Femur (tissue), 1 donor: Measurements from ENCODE around the gene CNGA2.
A peak's percentile ranks its signal among the peaks of the same experiment; 100 is the strongest.

ENCODE experiments used
- DNase-seq: peaks from one replicate; pipeline ENCODE4 v3.0.0-alpha.2; 2017

CNGA2 gene

DNA sequence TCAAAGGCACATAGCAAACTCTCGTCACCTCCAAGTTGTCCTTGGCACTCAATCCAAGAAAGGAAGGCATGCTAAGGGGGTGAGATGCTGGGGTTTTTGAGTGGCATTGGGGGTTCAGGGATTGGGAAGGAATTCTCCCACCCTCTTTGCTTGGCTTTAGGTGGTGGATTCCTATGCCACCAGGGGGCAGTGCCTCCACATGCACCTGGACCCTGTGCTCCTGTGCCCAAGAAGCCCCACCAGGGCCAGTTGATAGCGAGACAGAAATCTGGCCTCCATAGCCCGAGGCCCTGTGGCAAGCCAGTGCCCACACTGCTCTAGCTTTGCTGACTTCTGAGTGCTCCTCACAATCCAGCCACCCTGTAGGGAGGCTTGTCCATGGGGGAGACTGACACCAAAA, 20.7 kb upstream of the CNGA2 start:
- peak; percentile 12 for DNase-seq

DNA sequence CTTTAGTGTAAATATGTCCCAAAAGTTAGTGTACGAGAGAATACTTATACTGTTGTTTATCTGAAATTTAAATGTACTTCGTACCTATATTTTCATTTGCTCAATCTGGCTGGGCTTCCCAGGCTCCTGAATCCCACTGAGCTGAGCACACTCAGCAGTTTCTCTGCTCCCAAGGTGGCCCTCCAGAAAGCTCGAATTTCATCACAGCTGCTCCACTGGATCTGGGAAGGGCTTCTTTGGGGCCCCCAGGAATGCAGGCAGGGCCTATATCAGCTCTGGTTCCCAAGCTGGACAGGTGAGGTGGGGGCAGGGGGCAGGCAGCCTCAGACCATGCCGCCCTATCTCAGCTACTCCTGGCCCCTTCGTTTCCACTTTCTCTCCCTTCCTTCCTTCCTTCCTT, 20.2 kb upstream of the CNGA2 start:
- peak; percentile 17 for DNase-seq

DNA sequence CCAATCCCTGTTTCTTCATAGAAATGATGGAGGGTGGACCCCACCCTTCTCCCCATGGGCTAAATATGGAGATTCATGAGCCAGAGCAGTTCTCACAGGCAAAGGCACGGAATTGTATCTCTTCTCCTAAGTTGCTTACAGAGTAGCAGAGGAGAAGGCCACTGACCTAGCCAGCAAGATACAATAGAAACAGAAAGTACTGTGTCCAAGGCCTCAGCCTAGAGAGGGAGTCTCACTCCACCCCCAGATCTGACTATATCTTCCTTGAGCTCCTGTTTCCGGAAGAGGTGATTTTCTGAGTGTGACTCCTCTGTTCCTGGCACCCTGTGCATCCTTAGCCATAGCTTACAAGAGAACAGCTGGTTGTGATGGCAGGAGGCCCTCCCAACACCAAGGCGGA, 18.8 kb upstream of the CNGA2 start, which contains the start of gene FATE1:
Gene FATE1, plus strand, starts transcription at position 284 of the 400 bp plus-strand sequence. Its CDS starts 85 bp downstream, at position 369.
- DNase-seq: no peak

DNA sequence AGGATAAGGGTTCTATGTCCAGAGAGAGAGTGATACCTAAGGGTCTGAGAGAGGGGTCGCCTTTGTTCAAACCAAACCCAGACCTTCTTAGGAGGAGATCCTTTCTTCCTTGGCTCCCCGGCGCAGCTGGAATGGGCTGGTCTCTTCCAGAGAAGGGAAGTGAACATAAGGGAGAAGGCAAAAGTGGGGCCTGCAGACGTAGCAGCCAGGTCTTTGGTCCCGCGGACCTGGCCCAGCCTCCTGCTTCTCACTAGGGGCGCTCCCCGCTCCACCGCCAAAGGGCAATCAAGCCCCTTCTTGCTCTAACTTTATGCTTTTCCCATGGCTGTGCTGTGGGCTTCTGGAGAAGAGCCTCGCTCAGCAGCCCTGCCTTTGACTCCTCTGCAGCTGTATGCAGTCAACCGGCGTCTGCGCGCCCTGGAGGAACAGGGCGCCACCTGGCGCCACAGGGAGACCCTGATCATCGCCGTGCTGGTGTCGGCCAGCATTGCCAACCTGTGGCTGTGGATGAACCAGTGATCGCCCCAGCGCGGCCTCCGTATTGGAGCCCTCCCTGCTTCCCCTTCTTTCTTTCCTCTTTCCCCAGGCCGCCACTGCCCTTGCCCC, 12.2 kb upstream of the CNGA2 start:
- peak; percentile 55 for DNase-seq

DNA sequence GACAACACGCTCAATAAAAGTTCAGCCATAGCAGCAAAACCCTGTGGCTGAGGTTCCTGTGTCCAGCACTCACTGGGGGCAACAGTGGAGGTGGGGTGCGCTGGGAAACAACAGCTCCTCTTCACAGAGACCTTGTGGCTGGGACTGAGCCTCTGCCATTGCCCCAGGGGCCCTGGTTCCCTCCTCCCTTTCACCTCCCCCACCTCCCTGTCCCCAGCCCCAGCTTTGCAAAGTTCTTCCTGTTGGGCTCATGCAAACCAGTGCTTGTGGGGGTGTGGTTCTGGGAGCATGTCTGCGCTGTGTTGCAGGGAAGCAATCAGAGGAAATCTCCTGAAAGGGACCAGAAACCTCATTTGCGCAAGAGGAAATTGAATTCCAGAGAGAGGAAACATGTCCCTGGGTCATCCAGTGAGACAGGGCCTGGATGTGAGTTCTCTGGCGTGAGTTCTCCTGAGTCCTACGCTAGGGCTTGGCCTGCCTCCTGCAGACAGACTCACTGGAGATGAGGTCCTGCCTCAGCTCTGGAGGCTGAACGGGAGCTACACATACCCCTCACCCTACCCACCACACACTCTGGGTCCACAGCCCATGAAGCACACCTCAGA, 11.3 kb upstream of the CNGA2 start:
- DNase-seq: no peak

DNA sequence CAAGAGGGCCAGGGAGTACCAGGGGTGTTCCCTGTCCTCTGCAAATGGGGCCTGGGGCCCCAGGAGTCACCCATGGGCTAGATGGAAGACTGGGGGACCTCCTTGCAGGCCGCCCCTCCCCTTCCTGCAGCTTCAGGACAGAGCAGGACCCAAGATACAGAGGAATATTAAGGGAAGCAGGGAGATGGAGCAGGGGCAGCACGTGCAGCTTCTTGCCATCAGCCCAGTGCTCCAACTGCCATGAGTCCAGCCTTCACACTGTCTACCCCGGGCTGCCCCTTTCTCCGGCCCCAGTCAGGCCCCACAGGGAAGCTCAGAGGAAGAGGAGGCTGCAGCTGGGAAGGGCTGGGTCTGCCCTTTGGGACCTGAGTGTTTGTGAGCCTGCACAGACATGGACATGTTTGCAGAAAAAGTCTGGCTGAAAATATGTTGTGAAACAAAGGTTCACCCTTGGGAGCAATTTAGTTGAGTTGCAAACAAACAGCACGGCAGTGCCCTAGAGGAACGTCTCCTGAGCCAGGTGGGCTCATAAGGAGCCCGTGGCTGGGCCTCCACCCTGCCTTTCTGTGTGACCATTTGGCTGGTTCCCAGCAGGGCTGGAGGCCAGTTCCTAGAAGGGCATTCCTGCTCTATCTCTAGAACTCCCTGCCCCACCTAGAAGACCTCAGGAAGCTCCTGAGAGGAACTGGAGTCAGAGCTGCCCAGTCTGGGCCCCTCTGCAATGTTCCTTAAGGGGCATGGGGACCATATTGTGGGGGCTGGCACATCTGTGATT, 9.8 kb upstream of the CNGA2 start:
- DNase-seq: no peak

DNA sequence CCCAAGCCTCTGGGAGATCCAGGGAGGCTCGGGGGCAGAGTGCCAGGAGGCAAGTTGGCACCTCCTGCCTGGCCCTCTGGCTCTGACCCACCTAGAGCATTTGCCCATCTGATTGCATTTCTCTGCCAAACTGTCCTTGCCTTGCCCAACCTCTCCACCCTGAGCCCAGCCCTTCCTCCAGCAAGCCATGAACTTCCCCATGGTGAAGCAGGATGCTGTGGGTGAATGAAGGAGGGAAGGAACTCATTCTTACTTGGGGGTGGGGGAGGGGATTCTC, 9.3 kb upstream of the CNGA2 start:
- DNase-seq: no peak

DNA sequence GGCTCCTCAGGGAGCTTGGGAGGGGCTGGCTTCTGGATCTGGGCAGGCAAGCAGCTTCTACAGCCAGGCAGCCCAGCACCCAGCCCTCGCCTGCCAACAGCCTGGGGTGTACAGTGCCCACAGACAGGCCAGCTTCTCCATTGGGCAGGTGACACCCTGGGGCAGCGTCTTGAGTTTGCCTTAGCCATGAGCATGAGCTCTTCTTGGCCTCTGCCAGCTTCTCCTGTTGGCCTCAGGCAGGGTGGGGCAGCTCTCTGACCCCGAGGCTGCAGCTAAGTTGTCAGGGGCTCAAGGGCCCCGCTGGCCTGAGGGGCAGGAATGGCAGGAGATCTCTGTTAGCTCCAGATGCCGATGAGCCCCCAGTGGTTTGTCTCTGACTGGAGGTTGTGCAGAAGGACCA, 7.8 kb upstream of the CNGA2 start:
- DNase-seq: no peak

DNA sequence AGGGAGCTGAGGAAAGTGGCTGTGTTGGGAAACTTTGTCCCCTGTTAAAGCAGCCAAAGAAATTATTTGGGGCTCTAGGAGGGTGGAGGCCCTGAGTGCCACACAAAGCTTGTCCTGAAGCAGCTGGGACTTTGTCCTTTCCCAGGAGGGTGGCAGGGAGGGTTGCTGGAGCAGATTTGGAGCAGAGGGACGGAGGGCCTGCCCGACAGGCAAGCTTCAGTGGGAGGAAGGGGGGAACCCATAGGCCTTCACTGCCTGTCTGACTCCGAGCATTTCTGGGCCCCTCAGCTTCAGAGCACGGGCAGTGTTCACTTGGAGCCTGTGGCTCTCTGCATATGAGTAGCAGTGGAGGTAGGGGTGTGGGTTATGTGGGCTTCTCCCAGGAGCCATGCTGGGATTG, 7.2 kb upstream of the CNGA2 start:
- no peak for DNase-seq

DNA sequence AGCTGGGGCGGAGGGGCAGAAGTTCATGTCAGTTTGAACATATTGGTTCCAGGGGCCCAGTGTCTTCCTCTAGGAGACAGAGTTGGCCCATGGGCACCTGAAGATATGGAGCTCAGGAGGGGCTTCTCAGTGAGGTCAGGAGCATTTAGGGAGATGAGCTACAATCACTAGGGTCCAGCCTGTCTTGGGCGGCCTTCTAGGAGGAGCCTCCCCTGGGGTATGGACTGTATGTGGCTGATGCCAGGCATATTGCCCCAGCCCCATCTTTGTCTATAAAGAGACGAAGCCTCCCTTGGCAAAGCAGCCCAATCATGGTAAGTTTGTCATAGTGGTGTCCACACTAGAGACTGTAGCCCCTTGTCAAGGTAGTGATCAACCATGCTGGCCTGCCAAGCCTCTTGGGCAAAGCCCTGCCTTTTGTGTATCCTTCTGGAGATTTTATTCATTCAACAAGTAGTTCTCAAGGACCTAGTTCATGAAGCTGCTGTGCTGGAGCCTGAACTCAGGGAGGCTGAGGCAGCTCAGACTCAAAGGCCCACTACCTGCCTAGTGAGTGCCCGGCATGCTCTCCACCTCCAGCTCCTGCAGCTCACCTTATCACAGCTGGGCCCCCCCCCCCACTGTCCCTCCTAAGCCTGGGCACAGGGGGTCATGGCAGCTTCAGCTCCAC, 5.4 kb upstream of the CNGA2 start:
- no peak for DNase-seq

DNA sequence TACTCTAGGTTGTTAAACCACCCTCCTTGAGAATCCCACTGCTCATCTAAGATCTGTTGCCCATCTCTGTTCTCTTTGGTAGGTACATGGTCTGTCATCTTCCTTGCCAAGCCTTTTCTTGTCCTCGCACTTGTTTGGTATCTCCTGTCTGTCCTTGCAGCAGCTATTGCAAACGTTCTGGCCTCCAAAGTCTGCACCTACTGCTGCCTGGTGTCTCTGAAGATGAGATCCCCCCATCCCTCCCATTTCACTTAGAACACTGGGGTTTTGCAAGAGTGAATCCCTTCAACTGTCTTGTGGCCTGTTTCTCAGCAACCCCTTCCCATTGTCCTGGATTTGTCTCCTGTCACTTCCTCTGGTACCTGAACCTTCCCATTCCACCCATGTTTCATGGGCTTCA, 673 bp downstream of the CNGA2 start:
- DNase-seq: no peak

DNA sequence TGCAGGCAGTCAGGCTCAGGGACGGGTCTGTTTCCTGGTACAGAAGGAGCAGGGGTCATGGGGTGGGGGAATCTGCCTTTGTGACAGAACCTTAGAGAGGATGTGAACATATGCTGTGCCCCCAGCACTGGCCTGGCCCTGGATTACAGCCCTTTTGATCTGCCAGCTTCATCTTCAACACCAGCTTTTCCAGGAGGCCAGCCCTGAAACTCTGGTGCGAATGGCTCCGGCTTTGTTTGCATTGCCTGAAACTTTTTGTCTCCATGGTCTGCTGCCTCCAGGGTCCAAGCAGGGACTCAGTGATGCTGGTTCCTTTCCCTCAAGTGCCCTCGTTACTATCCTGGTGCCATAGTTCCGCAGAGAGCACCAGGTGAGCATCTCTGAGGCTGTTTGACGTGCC, 2.1 kb downstream of the CNGA2 start:
- DNase-seq: no peak

DNA sequence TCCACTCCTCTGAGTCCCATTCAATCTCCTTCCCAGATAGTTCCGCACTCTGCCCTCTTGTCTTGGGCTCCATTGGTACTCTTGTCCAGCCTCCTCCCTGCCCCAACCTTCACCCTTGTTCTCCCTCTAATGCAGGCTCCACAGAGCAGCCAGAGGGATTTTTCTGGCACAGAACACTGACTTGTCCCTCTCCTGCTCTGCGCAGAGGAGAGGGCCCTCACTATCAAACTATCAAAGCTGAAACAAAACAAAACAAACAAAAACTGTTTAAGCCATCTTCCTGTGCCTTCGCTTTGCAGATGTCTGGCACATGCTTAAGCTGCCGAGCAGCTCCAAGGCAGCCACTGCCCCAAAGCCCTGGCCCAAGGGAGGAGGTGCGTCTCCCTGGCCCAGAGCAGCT, 2.9 kb downstream of the CNGA2 start:
- DNase-seq: no peak

DNA sequence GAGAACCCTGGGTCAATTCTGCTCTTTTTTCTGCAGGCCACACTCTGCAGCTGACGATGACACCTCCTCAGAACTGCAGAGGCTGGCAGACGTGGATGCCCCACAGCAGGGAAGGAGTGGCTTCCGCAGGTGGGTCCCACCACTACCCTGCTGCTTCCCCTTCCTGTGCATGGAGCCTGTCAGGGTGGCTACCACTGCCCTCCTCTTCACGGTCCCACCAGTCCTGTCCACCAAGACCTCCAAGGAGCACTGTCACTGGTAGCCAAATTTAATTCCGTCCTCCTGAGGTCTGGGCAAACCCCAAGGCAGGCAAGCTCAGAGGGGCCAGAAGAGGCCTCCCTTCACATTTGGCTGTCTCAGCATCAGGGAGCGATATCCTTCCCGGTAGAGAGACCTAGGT, 4.2 kb downstream of the CNGA2 start:
- DNase-seq: no peak

DNA sequence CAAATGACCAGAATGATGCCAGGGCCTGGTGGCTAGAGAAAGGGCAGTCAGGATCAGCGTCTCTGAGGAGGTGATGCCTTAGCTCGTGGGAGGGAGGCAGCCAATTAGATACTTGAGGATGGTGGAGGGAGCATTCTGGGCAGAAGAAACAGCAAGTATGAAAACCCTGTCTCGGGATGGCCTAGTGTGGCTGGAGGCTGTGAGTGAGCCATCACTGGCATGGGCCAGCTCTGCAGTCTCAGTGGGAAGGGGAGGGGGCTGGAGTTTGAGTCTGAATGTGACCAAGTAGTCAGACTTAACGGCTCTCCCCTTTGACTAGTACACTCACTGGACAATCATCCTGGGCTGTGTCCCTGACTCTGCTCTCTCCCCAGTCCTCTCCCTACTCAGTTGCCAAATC, 7.1 kb downstream of the CNGA2 start:
- DNase-seq: no peak

DNA sequence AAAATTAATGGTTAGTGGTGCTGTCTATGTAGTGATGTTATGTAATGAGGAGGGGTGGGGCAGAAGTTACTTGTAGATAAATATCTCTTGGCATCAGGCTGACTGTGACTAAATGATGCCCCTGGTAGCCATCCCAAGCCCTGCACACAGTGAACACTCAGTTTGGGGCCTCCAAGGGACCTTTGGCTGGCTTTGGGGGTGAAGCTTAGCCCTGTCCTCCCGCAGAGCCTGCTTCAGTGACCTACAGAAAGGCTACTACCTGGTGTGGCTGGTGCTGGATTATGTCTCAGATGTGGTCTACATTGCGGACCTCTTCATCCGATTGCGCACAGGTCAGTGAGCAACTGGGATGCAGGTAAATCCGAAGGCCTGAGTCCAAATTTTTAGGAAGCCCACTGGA, 7.8 kb downstream of the CNGA2 start:
- DNase-seq: no peak

DNA sequence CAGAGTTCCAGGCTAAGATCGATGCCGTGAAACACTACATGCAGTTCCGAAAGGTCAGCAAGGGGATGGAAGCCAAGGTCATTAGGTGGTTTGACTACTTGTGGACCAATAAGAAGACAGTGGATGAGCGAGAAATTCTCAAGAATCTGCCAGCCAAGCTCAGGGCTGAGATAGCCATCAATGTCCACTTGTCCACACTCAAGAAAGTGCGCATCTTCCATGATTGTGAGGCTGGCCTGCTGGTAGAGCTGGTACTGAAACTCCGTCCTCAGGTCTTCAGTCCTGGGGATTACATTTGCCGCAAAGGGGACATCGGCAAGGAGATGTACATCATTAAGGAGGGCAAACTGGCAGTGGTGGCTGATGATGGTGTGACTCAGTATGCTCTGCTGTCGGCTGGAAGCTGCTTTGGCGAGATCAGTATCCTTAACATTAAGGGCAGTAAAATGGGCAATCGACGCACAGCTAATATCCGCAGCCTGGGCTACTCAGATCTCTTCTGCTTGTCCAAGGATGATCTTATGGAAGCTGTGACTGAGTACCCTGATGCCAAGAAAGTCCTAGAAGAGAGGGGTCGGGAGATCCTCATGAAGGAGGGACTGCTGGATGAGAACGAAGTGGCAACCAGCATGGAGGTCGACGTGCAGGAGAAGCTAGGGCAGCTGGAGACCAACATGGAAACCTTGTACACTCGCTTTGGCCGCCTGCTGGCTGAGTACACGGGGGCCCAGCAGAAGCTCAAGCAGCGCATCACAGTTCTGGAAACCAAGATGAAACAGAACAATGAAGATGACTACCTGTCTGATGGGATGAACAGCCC, 9.3 kb downstream of the CNGA2 start:
- DNase-seq: no peak

DNA sequence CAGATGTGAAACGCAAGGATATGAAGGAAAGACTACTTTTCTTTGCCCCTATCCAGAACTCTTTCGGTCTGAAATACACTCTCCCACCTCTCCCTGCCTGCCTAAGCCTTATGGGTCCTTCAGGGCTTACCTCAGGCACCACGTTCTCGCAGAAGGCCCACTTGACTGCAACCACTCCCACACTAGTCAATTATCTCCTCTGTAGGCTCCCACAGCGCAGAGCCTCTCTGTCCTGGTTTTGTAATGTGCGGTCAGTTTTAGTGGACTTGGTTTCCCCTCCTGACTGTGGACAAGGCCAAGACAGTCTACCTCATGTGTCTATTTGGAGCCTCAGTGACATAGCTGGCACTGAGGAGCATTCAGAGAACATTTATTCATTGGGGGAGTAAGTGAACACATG, 11.1 kb downstream of the CNGA2 start:
- no peak for DNase-seq

DNA sequence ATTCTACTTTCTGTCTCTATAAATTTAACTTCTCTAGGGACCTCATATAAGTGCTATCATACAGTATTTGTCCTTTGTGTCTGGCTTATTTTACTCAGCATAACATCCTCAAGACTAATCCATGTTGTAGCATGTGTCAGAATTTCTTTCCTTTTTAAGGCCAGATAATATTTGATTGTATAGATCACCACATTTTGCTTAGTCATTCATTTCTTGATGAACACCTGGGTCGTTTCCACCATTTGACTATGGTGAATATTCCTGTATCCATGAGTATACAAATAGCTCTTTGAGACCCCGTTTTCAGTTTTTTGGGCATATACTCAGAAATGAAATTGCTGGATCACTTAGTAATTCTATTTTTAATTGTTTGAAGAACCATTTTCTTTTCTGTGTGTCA, 12.0 kb downstream of the CNGA2 start:
- DNase-seq: no peak

DNA sequence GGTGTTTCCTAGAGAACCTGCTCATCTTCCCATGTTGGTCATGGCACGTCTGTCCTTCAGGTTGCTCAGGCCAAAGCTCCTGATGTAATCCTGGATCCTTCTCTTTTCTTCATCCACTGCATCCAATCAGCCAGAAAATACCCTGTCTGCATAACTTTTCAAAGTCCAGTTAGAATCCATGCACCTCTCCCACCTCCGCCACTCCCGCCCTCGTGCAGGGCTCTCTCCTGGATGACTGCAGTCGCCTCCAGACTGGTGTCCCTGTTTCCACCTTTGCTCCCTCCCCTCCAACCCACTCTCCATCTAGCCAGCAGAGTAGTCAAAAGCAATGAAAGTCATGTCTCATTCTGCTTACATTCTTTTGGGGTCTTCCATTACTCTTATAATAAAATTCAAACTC, 16.0 kb downstream of the CNGA2 start:
- DNase-seq: no peak

DNA sequence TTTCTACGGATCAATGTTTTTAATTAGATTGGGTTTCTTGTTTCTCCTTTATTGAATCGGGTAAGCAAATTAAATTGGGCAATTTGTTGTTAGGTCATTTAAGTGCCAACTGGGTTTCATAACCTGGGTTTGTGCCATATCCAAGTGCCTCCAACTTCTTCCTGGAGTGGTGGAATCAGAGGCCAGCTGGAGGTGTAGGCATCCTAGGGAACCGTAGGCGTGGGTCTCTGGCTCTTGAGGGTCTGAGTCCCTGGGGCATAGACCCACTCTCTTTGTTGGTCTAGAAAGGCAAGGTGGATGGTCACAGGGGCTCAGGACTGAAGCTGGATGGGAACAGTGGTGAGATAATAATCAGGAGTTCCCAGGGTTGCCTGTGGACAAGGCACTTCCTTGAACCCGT, 18.3 kb downstream of the CNGA2 start:
- DNase-seq: no peak

DNA sequence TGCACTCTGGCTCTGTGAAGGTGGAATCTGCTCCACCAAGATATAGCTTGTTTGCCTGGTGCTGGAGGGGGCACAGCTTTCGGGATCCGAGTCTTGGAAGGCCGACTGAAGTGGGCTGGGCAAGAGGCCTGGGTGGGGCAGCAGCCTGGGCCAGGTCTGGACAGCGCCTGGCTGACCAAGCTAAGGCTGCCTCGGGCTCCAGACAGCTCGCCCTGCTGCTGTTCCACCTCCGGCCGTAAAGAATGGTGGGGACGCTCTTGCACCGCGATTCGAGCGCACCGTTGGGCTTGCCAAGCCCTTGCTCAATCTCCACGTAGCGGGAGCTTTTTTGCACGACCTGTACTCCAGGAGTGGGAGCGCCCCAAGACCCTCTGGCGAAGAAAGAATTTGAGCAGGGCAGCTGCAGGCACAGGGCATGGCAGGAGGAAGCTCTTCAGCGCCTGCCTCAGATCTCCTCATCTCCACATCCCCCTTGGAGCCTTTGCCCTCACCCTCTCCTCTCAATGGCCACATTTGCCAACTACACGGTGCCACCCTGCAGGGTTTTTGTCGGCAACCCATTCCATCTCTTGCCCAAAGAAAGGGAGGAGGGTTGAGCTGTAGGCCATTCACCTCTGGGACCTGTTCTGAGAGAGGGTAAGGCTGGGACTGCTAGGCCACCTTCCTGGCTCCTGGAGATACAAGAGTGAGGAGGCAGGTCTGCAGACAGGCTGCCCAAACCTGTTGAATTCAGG, 18.9 kb downstream of the CNGA2 start:
- peak; percentile 73 for DNase-seq

DNA sequence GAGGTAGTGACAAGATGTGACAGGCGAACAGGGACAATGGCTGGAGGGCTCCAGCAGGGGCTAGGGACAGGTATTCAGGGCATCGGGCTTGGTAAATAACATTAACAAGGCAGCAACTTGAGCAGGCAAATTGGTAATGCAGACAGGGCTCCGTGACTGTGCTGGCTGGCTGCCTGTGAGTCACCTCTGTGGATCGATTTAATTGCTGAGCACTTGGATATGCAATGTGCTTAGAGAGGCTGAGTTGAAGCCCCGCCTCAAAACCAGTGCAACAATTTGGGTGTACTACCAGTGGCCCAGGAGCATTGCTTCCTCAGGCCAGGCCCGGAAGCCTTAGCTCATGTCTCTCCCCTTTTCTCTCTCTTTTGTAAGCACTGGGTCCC, 19.5 kb downstream of the CNGA2 start:
- DNase-seq: no peak
